NB4 (cell line): ENCODE data around the gene LINGO3.

Experiments
- DNase-seq: peaks from one replicate; pipeline ENCODE4 v3.0.0; 2010; ENCODE audit warnings: low read depth
- H3K4me3 ChIP-seq: one replicate; pipeline ENCODE4 v1.5.1; 2011; ENCODE audit warnings: mild to moderate bottlenecking, low read depth, low read length, moderate library complexity
- CTCF ChIP-seq: IDR thresholded peaks from one replicate; pipeline ENCODE4 v1.5.1; 2012; ENCODE audit warnings: low read depth, low read length
- MAX ChIP-seq: IDR thresholded peaks from 2 replicates; pipeline ENCODE4 v1.6.1; 2011; ENCODE audit warnings: low read depth, low read length
- MYC ChIP-seq: IDR thresholded peaks from 2 replicates; pipeline ENCODE4 v1.6.1; 2011; ENCODE audit warnings: low read depth, low read length
- POLR2A ChIP-seq: IDR thresholded peaks from 2 replicates; pipeline ENCODE4 v1.6.1; 2011; ENCODE audit warnings: mild to moderate bottlenecking; ENCODE audit not compliant: insufficient read length; ENCODE audit errors: extremely low read depth

LINGO3 gene

GRCh38 chr19:2329501-2329916, 21.6 kb upstream of the LINGO3 start:
- no peak for DNase-seq
- H3K4me3 ChIP-seq: peak overlapping the region; percentile 75
- no peak for TF ChIP-seq CTCF
- no peak for TF ChIP-seq POLR2A
- TF ChIP-seq MAX: no peak
- no peak for TF ChIP-seq MYC

- H3K4me3 ChIP-seq: peak overlapping the region; percentile 75
- TF ChIP-seq CTCF (no peak), POLR2A (no peak), MAX (no peak), MYC (no peak)
- DNase-seq: no peak
Measured at GRCh38 chr19:2329149-2329478, 21.2 kb upstream of the LINGO3 start.

- TF ChIP-seq MAX (peak; percentile 81), CTCF (no peak), POLR2A (peak; percentile 71), MYC (peak; percentile 91)
- peak within 1 kb of the TSS; percentile 85 for H3K4me3 ChIP-seq
- DNase-seq: peak; percentile 86
Measured at GRCh38 chr19:2328401-2329148, 20.6 kb upstream of the LINGO3 start, which contains the start of the genes LSM7 and SPPL2B. Gene LSM7 (minus strand): TSS chr19:2328586. CDS start chr19:2328566, 20 bp downstream. Gene SPPL2B (plus strand): TSS chr19:2328684. CDS start chr19:2328710, 26 bp downstream.

- peak overlapping the region; percentile 85 for H3K4me3 ChIP-seq
- peak; percentile 91 for DNase-seq
- no peak for TF ChIP-seq POLR2A
- no peak for TF ChIP-seq MYC
- no peak for TF ChIP-seq MAX
- TF ChIP-seq CTCF: no peak
Measured at GRCh38 chr19:2327773-2328400, 19.9 kb upstream of the LINGO3 start.

- H3K4me3 ChIP-seq: peak overlapping the region; percentile 16
- TF ChIP-seq MAX (no peak), CTCF (no peak), MYC (no peak), POLR2A (no peak)
- no peak for DNase-seq
Measured at GRCh38 chr19:2326699-2327360, 18.9 kb upstream of the LINGO3 start.
